Stimulated activated CD4-positive, alpha-beta T cell treated with anti-CD3 and anti-CD28 coated beads, Interleukin-12 subunit alpha, Interleukin-12 subunit beta, amount 100 ng/mL, for 4 hours (primary cell): ENCODE data around the gene TTC7B.

Source experiments
- DNase-seq: peaks from one replicate; pipeline ENCODE4 v3.0.0-alpha.2; 2020

TTC7B gene

DNA sequence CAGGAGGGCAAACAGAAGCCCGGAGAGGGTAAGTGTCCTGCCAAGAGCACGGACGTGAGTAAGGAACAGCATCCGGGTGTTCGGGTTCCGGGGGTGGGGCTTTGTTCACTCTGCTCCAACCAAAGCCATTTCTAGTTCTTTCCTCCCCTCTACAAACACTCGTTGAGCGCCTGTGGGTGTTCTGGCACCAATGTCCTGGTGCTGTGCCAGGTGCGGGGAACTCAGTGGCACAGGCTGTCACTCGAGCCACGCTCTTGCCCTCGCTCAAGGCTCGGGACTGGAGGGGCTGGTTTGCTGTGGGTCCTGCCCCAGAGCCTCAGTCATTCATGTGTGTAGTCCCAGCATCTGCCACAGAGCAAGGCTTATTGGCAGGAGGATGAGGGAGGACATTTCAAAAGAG, 261.9 kb downstream of the TTC7B start:
- no peak for DNase-seq

DNA sequence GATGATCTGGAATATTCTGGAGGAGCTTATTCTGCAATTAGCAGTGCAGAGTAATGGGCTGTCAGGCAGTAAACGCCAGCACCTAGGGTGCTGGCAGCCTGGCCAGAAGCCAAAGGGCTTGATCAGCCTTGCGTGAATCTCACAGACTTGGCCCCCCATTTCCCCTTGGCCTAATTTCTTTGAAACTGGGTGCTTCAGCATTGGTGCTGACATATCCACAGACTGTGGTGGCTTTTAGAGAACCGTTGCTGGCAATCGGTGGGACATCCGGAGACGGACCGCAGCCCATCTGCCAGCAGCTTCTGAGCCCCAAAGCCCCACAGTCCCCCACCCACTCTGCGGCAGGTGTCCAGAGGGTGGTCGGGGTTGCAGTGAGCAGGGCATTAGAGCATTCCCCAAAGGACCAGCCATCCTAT, 262.3 kb downstream of the TTC7B start:
- DNase-seq, result no peak

DNA sequence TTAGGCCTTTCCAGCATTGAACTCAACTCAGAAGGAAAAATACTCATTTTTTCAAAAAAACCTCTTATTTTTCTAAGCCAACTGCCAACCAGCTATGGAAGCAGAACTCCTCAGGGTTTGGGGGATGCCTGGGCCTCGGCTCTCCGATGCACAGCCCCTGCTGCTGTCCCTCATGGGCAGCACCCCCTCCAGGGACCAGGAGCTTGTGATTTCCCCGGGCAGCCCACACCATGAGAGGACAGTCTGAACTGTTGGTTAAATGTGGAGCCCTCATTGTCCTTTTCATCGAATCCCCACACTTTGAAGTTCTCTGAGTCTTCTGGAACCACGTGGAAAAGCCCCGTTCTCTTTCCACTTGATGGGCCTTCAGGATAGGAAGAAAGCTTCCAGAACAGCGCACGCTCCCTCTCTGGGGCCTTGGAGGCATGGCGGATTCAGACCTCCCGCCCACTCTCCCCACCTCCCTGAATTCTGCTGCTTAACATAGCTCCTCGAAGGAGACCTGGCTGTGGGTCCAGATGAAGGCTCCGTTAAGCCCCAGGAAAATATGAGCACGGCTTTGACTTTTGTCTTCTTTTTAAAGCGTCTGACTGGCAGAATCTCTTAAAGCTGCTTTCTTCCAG, 262.8 kb downstream of the TTC7B start:
- DNase-seq, result no peak

DNA sequence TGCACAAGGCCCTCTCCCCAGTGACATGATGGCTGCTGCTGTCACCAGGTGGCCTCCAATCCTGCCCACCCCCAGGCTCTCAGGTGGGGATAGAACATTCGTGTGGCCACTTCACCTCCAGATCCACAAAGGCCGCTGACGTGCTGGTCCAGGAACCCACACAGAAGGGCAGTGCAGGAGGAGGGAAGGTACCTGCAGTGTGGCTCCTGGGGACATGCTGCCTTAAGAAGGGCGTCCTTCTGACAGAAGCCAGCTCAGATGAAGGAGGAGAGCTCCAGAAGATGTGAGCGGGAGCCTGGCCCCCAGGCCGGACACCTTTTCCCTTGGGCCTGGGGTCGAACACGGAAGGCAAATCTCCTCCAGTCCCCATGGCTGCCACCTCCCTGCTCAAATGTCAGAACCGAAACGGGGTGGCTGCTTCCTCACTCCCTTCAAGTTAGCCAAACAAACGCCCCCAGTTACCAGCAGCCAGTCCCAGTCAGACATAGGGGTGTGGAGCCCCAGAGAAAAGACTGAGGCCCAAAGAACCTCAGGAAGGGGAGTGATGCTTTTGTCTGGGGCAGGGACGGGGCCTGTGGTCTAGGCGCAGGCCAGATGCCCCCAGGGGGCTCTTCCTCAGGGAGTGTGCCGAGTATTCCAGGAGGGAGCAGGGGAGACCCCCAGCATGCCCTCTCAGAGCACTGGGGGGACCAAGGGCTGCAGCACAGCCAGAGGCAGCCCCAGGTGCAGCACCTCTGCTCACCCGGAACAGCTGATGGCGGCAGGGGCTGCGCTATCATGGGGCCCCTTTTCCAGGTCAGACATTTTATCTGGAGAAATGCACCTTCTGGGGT, 263.5 kb downstream of the TTC7B start:
- DNase-seq, result no peak

DNA sequence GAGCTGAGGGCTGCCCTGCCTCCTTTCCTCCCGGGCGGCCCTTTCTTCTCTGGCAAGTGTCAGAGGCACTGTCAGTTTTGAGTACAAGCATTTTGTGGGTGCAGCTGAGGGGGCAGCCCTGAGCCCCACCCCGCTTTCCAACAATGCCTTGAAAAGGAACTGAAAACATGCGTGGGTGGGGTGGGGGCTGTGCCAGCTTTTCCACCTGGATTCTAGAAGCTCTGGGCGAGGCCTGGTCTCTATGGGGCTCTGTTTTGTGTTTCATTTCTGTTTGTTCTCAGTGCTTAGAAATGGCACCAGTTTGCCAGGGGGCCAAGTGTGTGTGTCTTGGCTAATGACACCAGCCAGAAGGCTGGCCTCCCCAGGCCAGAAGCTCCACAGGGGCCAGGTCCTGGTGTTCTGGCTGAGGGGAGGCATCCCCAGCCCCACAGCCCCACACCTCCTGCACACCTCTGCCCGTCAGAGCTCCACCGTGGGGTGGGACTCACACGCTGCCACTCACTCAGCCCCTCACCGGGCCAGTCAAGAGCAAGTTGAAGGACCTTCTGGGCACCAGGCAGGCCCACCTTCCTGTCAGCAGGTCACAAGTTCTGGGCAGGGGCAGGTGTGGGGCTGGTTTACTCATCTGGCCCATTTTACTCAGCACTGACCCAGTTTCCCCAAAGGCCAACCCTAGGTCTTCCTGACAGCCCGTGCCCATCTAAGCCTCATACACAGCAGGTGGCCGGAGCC, 264.3 kb downstream of the TTC7B start:
- no peak for DNase-seq

DNA sequence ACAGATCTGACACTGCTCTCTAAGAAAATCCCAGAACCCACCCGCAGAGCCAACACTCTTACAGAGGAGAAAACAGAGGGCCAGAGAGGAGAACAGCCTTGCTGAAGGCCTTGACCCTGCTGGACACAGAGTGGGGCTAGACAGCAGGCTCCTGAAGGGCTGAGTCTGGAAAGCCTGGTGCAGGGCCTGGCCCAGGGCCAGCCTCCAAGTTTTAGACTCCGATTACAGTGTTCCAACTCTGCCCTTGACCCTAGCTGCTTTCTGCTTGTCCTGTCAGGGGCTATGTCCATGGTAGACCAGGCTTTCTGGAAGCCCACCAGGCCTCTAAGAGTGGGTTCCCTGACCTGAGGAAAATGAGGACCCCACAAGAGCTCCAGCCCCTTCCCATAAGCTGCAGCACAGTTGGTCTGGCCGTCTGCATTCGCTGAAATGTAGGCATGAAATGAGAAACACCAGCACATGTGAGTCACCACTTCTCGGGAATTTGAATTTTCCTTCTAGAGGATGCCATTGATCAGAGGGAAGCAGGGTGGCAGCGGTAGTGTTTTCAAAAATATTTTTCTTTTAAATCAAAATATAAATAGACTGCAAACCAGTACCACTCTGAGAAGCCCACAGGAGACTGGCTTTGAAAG, 265.0 kb downstream of the TTC7B start:
- no peak for DNase-seq

DNA sequence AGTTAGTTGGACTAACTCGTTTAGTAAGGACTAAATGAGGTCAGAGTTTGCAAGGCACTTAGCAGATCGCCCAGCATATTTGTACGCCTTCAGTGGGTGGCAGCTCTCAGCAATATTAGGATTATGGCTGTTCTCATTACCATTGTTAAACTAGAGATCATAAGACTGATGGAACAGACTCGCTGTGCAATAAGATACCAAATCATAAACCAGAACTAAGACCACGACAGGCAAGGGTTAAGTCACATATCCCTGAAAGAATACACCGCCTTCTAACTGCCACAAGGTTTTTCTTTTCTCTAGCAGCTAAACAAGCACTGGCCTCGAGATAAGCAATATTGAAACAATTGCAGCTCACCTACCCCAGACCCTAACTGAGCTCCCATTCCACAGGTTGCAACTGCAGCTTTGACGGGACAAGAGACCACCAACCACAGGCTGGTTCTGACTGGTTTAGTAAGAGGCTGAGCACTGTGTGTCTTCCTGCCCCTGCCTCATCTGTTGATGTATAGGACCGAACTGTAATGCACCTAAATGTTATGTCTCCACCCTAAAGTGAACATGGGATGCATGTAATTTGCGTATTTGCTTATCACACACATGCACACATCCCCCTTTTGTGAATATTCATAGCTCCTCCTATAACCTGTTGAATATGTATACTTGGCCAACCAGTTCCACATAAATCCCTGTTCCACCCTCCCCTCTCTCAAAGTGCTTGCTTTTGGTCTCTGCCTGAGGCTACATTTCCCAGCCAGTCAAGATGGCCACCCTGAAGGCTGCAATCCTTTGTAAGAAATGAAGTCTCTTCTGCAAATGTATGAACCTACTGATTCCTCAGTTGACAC, 266.2 kb downstream of the TTC7B start:
- no peak for DNase-seq

DNA sequence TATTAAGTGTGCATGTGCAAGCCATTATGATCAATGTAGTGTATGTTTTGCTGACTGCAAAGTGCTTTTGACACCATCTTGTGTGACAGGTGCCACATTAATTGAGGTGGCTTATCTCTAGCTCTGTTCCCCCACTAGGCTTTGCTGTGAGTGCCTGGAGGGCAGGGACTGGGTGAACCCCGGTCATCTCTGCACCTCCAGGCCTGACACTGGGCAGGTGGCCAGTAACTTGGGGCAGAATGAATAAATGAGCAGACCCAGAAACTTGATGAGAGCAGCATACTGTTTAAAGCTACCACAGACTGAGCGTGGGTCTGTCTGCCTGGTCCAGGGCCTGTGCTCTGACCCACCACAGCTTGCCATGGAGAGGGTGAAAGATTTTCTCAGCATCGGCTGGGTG, 267.8 kb downstream of the TTC7B start:
- no peak for DNase-seq

DNA sequence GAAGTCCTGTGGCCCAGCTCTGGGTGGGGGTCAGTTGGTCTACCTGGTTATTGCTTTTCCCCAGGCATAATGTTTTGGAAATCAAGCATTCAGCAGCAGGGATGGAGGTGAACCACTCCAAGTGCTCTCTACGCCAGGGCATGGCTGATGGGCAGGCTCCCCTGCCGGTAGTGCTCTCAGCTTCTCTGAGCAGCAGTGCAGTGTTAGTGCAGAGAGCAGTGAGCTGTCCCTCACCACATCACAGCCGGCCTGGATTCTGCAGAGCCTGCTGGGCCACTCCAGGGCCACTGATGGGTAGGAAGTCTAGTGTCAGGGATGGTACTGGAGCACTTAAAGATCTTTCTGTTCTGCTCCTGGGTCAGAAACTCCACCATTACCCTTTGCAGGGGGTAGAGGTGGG, 268.3 kb downstream of the TTC7B start:
- no peak for DNase-seq

DNA sequence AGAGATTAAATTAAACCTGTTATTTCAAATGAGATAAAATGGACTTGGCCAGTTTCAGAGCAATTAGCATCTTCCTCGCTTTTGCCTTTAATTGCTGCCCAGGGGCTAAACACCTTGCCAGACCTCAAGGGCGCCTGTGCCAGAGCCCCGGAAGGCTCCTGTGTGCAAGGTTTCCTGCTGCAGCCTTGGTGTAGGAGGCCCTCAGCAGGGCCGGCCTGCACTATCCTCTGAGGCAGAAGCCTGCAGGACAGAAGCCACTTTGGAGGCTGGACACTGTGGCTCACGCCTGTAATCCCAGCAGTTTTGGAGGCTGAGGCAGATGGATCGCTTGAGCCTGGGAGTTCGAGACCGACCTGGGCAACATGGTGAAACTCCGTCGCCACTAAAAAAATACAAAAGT, 269.0 kb downstream of the TTC7B start:
- DNase-seq, result no peak

DNA sequence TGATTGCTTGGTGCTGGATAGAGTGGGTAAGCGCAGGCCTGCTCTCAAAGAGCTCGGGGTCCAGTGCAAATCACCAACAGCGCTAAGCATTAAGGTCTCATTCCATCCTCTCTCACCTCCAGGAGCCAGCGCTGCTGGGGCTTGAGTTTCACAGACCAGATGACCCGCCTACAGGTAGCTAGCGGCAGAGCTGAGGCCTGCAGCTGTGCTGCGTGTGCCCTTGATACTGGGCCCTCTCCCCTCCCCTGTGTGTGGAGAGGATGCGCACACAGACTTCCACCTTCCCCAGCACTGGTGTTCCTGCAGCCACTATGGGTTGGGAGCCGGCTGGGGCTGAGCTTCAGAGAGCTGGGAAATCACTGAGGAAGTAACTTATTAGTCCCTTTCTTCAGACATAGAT, 269.5 kb downstream of the TTC7B start:
- no peak for DNase-seq

DNA sequence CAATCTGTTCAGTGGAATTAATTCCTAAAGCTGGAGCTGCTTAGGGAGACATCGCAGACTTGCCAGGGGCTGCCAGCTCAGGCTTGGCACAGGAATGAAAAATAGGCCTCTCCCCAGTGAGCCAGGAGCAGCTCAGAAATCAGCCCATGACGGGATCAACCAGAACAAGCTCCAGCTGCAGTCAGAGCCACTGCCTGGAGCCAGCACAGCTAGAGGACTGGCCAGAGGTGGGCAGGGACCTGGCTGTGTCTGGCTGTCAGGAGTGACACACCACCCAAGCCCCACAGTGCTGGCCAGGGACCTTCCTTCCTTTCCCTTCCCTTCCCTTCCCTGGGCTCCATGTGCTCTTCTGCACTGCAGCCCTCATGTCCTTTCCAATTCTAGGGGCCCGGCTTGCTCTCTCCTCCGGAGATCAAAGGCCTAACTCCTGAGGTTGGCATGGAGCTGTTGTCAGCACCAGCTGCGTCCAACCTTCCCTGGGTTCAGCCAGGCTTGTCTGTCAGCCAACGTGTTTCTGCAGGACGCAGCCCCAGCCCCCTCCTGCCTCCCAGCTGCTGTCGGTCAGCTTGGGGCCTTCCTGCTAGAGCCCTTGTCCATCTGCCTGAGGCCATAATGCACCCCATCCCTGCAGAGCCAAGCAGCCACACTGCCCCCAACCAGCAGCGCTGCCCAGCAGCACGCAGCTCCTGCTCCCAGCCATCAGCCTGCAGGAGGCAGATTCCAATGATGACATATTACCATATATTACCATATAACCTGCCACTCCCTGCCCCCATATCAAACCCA, 270.1 kb downstream of the TTC7B start:
- no peak for DNase-seq

DNA sequence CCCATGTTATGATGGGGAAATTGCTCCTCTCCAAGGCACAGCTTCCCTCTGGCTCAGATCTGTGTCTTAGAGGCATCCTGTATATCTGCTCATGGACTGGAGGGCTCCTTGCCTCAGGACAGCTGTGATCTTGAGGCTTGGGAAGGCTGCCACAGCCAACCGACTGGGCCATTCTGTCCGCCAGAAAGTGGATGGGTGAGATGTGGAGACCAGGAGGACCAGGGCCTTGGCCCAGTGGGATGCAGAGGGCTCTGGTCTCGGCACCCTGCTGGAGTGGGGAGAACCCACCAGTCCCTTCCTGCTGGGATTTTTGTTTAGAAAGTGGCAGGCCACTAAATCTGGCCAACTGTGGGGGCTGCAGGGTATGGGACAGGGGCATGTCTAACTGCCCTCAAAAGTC, 270.8 kb downstream of the TTC7B start:
- no peak for DNase-seq

DNA sequence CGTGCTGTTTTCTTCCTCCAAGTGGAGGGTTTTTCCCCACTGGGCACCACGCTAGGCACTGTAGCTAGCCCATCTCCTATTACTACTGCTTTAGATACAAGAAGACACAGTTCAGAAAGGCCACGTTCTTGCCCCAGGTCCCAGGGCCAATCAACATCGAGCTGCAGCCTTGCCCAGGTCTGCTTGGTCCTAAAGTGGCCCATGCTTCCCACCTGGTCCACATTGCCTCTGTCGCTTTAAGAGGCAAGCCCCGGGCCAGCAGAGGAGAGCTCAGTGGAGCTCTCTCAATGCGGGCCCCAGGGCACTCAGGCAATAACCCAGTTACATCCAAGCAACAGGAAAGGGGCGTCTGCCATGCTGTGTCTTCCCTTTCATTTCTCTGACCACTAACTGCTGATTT, 271.3 kb downstream of the TTC7B start:
- no peak for DNase-seq

DNA sequence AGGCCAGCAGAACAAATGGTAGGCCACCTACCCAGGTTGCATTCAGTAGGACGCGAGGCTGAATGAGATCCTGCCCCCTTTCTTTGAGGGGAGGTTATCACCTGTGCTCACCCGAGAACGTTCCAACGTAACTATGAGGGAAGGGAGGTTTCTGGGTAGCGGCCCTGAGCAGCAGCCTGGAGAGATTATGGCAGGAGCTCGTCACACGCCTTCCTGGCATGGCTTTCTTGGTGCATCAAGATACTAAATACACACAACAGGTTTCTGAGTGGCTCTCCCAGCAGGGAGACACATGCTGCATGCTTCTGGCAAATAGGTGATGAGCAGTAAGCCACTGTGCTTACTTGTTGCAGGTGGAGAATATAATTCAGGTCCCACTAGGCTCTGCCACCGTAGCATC, 271.7 kb downstream of the TTC7B start:
- DNase-seq, result no peak

DNA sequence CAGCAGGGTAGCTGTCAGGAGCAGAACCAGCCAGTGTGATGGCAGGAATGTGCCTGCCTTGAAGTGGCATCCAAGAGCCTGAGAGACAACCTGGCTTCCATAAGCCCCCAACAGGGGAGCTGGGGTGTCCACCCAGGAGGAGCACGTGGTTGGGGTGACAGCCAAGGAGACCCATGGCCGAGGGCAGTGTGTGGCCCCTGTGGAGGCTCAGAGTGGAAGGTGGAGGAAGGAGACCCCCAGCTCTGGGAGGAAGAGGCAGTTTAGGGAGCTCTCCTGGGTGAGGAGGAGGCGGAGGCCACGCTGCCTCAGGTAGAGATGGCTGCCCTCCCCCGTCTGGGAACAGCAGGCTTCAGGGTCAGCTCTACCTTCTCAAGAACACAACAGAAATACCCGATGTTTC, 272.4 kb downstream of the TTC7B start:
- DNase-seq, result no peak

DNA sequence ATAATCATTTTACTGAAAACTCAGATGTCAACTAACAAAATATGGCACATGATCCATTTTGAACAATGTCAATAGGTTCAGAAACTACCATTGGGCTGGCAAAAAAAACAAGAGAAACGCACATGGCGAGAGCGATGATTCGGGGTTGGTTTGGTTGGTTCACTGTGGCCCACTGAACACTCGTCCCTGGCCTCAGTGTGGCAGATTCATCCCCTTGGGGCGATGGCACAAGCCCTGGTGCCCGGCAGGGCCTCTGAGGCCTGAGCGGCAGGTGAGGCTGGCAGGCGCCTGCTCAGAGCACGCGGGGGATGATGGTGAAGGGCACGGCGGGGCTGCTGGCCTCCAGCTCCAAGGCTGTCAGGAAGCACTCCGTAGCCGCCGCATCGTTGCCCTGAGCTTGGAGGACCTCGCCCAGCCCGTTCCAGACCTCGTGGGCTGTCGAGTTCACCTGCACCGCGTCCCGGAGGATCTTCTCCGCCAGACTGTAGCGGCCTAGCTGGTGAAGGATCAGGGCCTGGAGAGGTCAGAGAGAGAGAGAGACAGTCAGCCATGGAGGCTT, 275.1 kb downstream of the TTC7B start:
- DNase-seq, result no peak

DNA sequence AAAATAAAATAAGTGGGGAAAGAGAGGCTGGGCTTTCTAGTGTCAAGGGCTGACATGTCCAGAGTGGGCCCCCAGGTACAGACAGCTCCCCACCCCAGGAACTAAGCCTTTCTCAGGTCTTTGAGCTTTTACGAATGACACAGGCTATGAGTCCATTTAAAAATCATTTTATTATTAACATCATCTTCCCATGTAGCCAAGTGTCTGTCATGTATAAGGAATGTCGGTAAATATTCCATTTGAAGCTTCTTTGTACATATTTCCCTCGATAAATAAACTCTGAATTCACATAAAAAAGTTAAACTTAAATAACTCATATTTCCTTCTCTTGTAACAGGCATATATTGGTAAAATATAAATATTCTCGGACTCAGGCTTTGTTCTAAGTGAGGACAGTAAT, 275.8 kb downstream of the TTC7B start:
- DNase-seq, result no peak

DNA sequence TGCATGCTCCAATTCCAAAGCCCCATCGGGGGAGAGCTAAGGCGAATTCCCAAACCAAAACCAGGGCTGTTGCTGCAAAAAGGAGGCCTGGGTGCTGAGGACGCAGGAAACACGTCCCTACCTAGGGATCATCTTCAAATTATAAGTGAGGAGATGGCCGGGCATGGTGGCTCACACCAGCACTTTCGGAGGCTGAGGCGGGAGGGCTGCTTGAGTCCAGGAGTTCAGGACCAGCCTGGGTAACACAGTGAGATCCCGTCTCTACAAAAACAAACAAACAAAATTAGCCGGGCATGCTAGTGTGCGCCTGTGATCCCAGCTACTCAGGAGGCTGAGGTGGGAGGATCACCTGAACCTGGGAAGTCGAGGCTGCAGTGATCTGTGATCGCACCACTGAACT, 276.2 kb downstream of the TTC7B start:
- no peak for DNase-seq

DNA sequence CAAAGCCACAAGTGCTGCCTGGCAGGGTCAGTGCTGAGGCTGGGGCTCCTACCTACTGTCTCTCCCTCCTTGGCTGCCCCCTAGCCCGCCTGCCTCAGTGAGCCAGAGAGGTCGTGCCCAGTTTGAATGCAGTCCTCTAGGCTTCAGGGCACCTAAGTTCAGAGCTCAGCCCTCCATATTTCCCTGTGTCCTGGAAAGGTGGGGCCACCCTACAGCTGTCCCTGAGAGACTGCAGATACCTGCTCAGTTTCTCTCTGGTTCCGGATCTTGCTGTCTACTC, 276.8 kb downstream of the TTC7B start:
- DNase-seq, result no peak

DNA sequence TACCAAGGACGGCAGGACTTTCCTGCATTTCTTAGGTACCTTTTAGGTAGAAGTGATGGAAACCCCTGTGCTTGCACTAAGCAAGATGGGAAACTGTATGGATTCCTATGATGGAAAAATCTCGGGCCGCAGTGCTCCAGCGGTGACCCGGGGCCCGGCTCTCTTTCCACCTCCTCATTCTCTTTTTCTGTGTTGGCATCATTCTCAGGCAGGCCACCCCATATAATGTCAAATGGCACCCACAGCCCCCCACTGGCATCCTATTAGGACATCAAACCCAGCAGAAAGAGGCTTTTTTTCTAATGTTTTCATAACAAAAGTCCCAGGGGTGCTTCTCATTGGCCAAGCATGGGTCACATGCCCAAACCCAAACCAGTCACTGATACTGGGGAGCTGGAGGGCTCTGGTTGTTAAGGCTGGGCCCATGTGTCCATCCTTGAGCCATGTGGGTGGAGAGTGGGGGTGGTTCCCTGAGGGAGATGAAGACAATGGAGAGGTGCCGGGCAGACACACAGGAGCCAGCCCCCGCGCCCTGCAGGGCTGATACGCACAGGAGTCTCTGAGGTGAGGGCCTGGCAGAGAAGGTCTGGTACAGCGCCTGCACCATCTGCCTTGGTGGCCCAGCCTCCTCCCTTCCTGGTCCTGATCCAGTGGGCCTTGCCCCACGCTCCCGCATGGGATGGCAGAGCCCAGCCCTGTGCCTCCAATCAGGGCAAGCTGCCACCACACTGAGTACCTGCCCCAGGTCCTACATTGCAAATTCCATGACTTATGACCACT, 277.3 kb downstream of the TTC7B start:
- no peak for DNase-seq
